Activated CD8-positive, alpha-beta memory T cell treated with anti-CD3 and anti-CD28 coated beads, Interleukin-2, amount 50 U/mL, for 24 hours (primary cell): Measurements from ENCODE around the gene CRLF3.
"Not testable (repeated sequence)": the region's sequence is repeated elsewhere in the genome, so short reads cannot be mapped to it uniquely, and the experiment has no call there.

Experiments
- DNase-seq: peaks from one replicate; pipeline ENCODE4 v3.0.0-alpha.2; 2020; ENCODE audit errors: extremely low read depth

The CRLF3 gene

DNA sequence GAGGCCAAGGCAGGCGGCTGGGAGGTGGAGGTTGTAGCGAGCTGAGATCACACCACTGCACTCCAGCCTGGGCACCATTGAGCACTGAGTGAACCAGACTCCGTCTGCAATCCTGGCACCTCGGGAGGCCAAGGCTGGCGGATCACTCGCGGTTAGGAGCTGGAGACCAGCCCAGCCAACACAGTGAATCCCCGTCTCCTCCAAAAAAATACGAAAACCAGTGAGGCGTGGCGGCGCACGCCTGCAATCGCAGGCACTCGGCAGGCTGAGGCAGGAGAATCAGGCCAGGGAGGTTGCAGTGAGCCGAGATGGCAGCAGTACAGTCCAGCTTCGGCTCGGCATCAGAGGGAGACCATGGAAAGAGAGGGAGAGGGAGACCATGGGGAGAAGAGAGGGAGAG is 88.1 kb downstream of the CRLF3 start:
- DNase-seq, result not testable (repeated sequence)

- not testable (repeated sequence) for DNase-seq
Measured at GRCh38 chr17:30735644-30736043, 88.8 kb downstream of the CRLF3 start.

- not testable (repeated sequence) for DNase-seq
Measured at GRCh38 chr17:30735206-30735605, 89.3 kb downstream of the CRLF3 start.

- not testable (repeated sequence) for DNase-seq
Measured at GRCh38 chr17:30734153-30734552, 90.3 kb downstream of the CRLF3 start.
